Stimulated activated CD8-positive, alpha-beta memory T cell treated with anti-CD3 and anti-CD28 coated beads, Interleukin-12 subunit alpha, Interleukin-12 subunit beta, amount 100 ng/mL, for 1 hour (primary cell): ENCODE measurements around the gene EIF5AL1.
A peak's percentile ranks its signal among the peaks of the same experiment; 100 is the strongest.

Experiments
- DNase-seq: peaks from one replicate; pipeline ENCODE4 v3.0.0-alpha.2; 2020; ENCODE audit warnings: low read depth

The EIF5AL1 gene

GRCh38 chr10:79559726-79560125 is 47.4 kb downstream of the EIF5AL1 start:
- DNase-seq, result no peak

- DNase-seq, result no peak
Observed at GRCh38 chr10:79560160-79560709, 47.9 kb downstream of the EIF5AL1 start, which contains the start of gene SFTPA2. TSS of gene SFTPA2 (minus strand) at chr10:79560407. CDS start at chr10:79559483, 924 bp downstream.

- DNase-seq, result no peak
Observed at GRCh38 chr10:79561257-79561656, 48.9 kb downstream of the EIF5AL1 start.

GRCh38 chr10:79562135-79562756 is 49.9 kb downstream of the EIF5AL1 start:
- peak; percentile 45 for DNase-seq

GRCh38 chr10:79563426-79563825 is 51.1 kb downstream of the EIF5AL1 start:
- no peak for DNase-seq
